ENCODE measurements around the gene CORO2B.

CORO2B gene

GRCh38 chr15:68653031-68653635, 74.3 kb downstream of the CORO2B start:
- no peak for DNase-seq

DNA sequence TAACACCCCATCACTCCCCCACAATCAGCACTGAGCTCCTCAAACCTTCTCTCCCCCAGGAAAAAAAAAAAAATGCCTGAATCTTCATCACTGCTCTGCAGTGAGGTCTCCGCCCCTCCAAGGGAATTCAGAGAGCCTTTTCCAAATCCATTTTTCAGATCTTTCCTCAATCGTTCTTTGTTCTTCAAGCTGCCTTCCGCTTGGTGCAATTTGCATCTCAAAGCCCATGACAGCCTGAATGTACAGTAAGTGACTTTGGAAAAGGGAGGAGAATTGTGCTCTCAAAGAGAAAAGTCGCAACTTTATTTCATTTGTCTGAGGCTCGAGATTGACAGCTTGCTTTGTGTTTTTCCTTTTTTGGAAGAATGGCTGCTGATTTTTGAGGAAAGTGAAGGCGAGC, 75.0 kb downstream of the CORO2B start:
- DNase-seq: no peak

GRCh38 chr15:68654786-68655560, 76.2 kb downstream of the CORO2B start:
- DNase-seq: no peak

DNA sequence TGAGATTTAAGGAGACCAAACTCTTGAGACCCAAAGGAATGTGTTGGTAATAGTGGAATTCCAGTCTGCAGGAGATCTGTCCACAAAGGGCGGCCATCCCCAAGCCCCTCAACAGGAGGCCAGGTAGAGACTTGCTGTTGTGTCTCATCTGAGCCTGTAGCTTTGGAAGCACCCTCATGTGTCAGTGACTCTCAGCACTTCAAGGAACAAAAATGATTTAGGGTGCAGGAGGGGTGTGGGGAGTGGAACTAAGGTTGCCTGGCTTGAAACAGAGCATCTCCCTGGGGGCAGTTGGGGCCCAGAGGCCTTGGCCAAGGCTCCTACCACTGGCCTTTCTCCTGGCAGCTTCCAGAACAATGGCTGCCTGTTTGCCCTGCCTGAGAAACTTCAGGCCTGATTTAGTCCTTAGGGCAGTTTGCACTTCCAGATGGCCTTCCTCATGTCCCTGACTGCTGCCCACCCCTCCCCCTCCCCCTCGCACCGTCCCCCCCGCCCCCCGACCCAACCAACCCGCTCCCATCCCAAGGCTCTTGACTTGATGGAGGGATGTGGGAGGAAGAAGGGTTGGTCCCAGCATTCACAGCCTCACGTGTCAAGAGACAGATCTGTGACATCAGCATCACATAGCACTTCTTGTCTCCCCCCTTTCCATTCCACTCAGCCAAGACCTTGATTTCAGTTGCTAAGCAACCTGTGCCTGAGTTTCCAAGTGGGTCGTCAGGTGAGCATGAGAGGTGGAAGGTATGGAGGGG, 77.1 kb downstream of the CORO2B start:
- no peak for DNase-seq

DNA sequence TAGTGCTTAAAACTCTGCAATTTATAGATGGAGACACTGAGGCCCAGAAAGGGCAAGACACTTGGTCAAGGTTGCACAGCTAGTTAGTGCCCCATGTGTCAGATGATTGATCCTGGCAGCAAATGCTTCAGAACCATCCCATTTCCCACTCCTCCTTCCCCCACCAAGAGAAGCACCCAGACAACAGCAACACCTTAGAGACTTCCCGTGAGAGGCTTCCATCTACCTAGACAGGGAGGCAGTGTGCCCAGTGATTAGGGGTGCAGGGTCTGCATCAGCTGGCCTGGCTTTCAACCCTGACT, 77.6 kb downstream of the CORO2B start:
- no peak for DNase-seq

- DNase-seq: no peak
Measured at GRCh38 chr15:68658151-68658550, 79.4 kb downstream of the CORO2B start.

GRCh38 chr15:68658641-68659358, 80.0 kb downstream of the CORO2B start:
- DNase-seq: no peak

- DNase-seq: no peak
Measured at GRCh38 chr15:68663526-68663925, 84.7 kb downstream of the CORO2B start.

GRCh38 chr15:68666120-68666811, 87.5 kb downstream of the CORO2B start:
- DNase-seq: no peak

DNA sequence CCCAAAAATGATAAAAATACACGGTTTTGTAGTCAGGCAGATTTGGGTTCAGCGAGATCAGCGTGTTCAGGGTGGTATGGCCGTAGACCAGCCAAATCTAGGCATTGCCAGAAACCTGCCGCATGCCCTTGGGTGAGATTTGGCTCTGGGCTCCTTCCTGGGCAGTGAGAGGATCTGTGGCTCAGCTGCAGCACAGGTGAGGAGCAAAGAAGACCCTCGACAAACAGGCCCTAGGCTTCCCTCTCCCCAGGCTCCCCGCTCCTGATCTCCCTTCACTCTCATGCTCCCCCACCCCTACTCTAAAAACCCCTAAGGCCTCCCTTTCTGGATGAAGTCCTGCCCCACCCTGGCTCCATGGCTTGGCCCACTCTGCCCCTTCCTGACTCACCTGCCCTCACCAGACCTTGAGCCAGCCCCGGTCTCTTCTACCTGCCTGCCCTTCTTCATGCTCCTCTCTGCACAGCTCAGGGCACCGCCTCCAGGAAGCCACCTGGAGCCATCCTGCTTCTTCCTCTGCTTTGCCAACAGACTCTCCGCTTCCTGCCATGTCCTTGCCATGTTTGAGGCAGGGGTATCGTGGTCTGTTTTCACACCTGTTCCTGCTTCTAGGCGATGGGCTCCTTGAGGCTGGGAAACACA, 88.1 kb downstream of the CORO2B start:
- no peak for DNase-seq

- DNase-seq: no peak
Measured at GRCh38 chr15:68667800-68668625, 89.2 kb downstream of the CORO2B start.

- DNase-seq: no peak
Measured at GRCh38 chr15:68668926-68669600, 90.3 kb downstream of the CORO2B start.

GRCh38 chr15:68672251-68672650, 93.5 kb downstream of the CORO2B start:
- DNase-seq: no peak

DNA sequence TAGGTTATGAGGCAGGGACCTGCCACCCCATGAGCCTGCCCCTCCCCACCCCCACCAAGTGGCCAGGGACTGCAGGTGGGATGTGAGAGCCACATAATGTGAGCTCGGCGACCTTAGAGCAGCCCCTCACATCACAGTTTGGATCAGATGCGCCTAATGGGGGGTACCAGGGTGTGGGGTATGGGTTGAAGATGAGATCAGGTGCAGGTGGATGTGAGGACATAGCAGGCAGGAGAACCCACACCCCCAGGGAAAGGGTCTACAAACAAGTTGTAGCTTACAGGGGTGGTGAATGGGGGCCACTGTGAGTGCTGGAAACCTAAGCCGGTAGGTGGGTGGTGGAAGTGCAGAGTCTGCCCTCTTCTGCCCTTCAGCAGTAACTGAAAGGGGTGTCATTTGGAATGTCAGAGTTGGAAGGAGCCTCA, 94.0 kb downstream of the CORO2B start:
- no peak for DNase-seq

DNA sequence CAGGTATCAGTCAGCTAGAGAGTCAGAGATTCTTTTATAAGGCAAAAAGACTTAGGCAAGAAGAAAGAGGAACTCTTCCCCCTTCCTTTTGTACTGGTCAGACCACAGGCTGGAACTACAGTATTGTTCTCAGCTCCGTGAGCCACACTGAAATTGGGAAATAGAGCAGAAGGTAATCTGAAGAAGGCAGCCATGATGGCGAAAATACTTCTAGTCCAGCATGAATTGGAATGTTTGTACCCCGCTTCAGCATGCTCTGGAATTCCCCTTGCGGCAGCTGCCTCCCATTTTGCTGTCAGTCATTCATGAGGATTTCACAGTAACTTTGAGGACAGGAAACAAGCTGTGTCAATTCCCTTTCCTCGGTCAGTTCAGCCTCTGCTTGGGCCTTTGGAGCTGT, 96.2 kb downstream of the CORO2B start:
- DNase-seq: no peak

GRCh38 chr15:68676011-68676605, 97.3 kb downstream of the CORO2B start:
- DNase-seq: no peak

- no peak for DNase-seq
Measured at GRCh38 chr15:68676926-68677325, 98.1 kb downstream of the CORO2B start.

GRCh38 chr15:68677996-68678395, 99.2 kb downstream of the CORO2B start:
- no peak for DNase-seq

- no peak for DNase-seq
Measured at GRCh38 chr15:68678746-68679145, 100.0 kb downstream of the CORO2B start.

- no peak for DNase-seq
Measured at GRCh38 chr15:68679161-68679560, 100.4 kb downstream of the CORO2B start.
